Kidney (tissue), 14 donors: ENCODE results near the gene RGS3. TPM values are rescaled to one million over a fixed set of nuclear protein-coding genes. Genes with fewer than 3 reads are reported as not detected.

Experiments used
- DNase-seq, 5 donors: peaks; one replicate each; pipeline ENCODE4 v3.0.0-alpha.2; 2013 to 2020
- FAIRE-seq: peaks from 2 replicates; lab custom pipeline; 2012; peaks lifted over from hg19 to GRCh38; lab: Jason Lieb, UNC
- H3K27ac ChIP-seq, 2 donors: one replicate each; pipeline ENCODE4 v1.7.0; 2013; ENCODE audit warnings: low read depth in 2 of 2, low read length in 2 of 2, inconsistent platforms in 1 of 2
- H3K27me3 ChIP-seq: one replicate; pipeline ENCODE4 v1.7.1; 2013; ENCODE audit warnings: low read length, inconsistent platforms; ENCODE audit not compliant: control insufficient read depth, insufficient read depth
- H3K36me3 ChIP-seq, 3 donors: one replicate each; pipeline versions ENCODE4 v1.7.0 to v1.7.1; 2013; ENCODE audit warnings: low read length in 3 of 3, control low read depth in 1 of 3, inconsistent platforms in 1 of 3; ENCODE audit not compliant: insufficient read depth in 3 of 3, control insufficient read depth in 2 of 3
- H3K4me1 ChIP-seq, 3 donors: one replicate each; pipeline versions ENCODE4 v1.7.0 to v1.7.1; 2013; ENCODE audit warnings: low read length in 3 of 3, inconsistent platforms in 1 of 3, low read depth in 1 of 3; ENCODE audit not compliant: control insufficient read depth in 2 of 3, insufficient read depth in 2 of 3
- H3K4me3 ChIP-seq, 3 donors: one replicate each; pipeline versions ENCODE4 v1.7.0 to v1.8.1; 2013; ENCODE audit warnings: low read length in 3 of 3, control low read depth in 1 of 3, inconsistent platforms in 1 of 3
- H3K9ac ChIP-seq, 3 donors: one replicate each; pipeline versions ENCODE4 v1.7.0 to v1.7.1; 2013; ENCODE audit warnings: low read length in 3 of 3, control low read depth in 1 of 3, inconsistent platforms in 1 of 3
- H3K9me3 ChIP-seq, 3 donors: one replicate each; pipeline versions ENCODE4 v1.7.0 to v1.7.1; 2013; ENCODE audit warnings: low read length in 3 of 3, control low read depth in 1 of 3, inconsistent platforms in 1 of 3; ENCODE audit not compliant: control insufficient read depth in 2 of 3, insufficient read depth in 1 of 3
- CTCF ChIP-seq: IDR thresholded peaks from 3 replicates; pipeline ENCODE4 v1.5.1; 2012; ENCODE audit warnings: mild to moderate bottlenecking, moderate library complexity, borderline replicate concordance; ENCODE audit not compliant: insufficient read depth; ENCODE audit errors: extremely low read depth
- intact Hi-C: fragments of 100-400 bp; cut with DNase I; formaldehyde crosslinking; loops from one replicate; pipeline ENCODE4 v1.11.1; 2022
- polyA plus RNA-seq: library from polyadenylated mRNA; stranded (reverse); fragments of 350-450 nt; fragmentation: Illumina TruSeq; extraction: RNeasy Lipid Tissue Mini Kit (QIAGEN cat#74804); gene quantifications from one replicate; pipeline ENCODE4 v1.2.3, GENCODE V29; 2014; ENCODE audit warnings: low read depth, low replicate concordance; ENCODE audit not compliant: insufficient read depth
- total RNA-seq: library from RNA; stranded (reverse); fragmentation: NEBNext Ultra II Directional; extraction: Animal tissue kit (Norgen Biotek cat#: 25700); gene quantifications from one replicate; pipeline ENCODE4 v1.2.1, GENCODE V29; 2021
- donor health status: control.
- donor health status: control.
- donor health status: control.
- donor health status: control.
- donor health status: control.
- donor health status: DM: yes; HTN: yes; CAD: no.
- donor health status: Normal renal cell carcinoma (clear cell type).

RGS3 gene
- total and polyA plus RNA-seq, 2 donors from 2014 or later: 114 to 137 TPM

- Histone ChIP-seq H3K36me3 (no peaks in the 10 kb centered on the region), H3K4me3 (peak overlapping the region; percentile 12 to 67 (median 53)), H3K27ac (peak overlapping the region; percentile 90 to 95), H3K9me3 (no peaks in the 10 kb centered on the region), H3K27me3 (no peaks in the 10 kb centered on the region), H3K4me1 (peaks cover 3 to 31% (median 23%) of the 10 kb centered on the region in 3 donors), H3K9ac (peak overlapping the region in 2 of 3 donors; percentile 63 to 65)
- no peak for FAIRE-seq
- intact Hi-C loops: no loop called here
- TF ChIP-seq CTCF: no peak
- DNase-seq: peak in 1 of 5 donors; percentile 12
Observed at GRCh38 chr9:113464286-113464660, 746 bp downstream of the RGS3 start.

DNA sequence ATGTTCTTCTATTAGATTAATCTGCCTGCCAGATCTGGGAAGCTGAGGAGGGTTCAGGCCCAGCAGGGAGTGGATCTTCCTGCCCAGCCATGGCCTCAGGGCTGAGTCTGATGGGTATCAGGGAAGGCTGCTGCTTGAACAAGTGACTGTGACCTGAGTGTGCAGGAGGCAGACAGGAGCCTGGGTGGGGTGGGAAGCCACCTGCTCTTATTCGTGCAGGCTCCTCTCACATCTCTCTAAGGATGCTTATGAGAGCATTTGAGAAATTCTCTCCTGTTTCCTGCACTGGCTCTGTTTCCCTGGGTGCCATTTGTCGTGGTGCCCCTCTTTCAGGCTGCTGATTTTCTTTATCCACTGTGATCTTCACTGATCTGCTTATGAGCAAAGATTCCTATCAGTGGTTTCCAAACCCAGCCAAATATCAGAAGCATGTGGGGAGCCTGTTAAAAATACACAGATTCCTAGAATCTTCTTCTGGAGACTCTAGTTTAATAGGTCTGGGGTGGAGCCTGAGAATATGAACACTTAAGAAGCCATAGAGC, 2.1 kb downstream of the RGS3 start:
- Histone ChIP-seq H3K4me1 (peaks cover 3 to 31% (median 23%) of the 10 kb centered on the region in 3 donors), H3K9ac (no peak overlapping the region), H3K27ac (peak overlapping the region in 1 of 2 donors; percentile 90), H3K4me3 (peak overlapping the region in 1 of 3 donors; percentile 67), H3K9me3 (no peaks in the 10 kb centered on the region), H3K27me3 (no peaks in the 10 kb centered on the region), H3K36me3 (no peaks in the 10 kb centered on the region)
- DNase-seq (peak in 3 of 5 donors; percentile 12 to 21 (median 15)), FAIRE-seq (no peak)
- intact Hi-C loops: no loop called here
- no peak for TF ChIP-seq CTCF

DNA sequence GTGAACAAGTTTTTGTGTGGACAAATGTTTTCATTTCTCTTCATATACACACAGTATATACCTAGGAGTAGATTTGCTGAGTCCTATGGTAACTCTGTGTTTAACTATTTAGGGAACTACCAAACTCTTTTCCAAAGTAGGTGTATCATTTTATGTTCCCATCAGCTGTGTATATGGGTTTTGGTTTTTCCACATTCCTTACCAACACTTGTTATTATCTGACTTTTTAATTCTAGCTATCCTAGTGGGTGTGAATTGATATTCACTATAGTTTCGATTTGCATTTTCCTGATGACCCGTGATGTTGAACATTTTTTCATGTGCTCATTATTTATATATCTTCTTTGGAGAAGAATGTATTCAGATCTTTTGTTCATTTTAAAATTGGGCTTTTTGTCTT, 3.7 kb downstream of the RGS3 start:
- peaks cover 3 to 31% (median 26%) of the 10 kb centered on the region in 3 donors for H3K4me1 ChIP-seq
- H3K27me3 ChIP-seq: no peaks in the 10 kb centered on the region
- intact Hi-C loops: no loop called here
- no peak overlapping the region for H3K4me3 ChIP-seq
- no peaks in the 10 kb centered on the region for H3K36me3 ChIP-seq
- no peaks in the 10 kb centered on the region for H3K9me3 ChIP-seq
- TF ChIP-seq CTCF: no peak
- no peak overlapping the region for H3K27ac ChIP-seq
- DNase-seq: no peak
- no peak overlapping the region for H3K9ac ChIP-seq
- no peak for FAIRE-seq
